Measurements from ENCODE around the gene UGDH. TPM values are rescaled to one million over a fixed set of nuclear protein-coding genes. Genes with fewer than 3 reads are reported as not detected.
A peak's percentile ranks its signal among the peaks of the same experiment; 100 is the strongest.

Gene UGDH
- total and polyA plus RNA-seq, 9 of the 15 experiments (the other 6 are each of a cell fraction or from before 2014, with no cell fraction given), result 5.5 to 21.7 (median 16.2) TPM

GRCh38 chr4:39458505-39459300 is 68.5 kb downstream of the UGDH start, which contains the start of the genes LIAS and RPL9 (continued):
- TF ChIP-seq ATF4 (CRISPR knock-in tag; IDR thresholded peaks at IDR 0.05), result peak; percentile 82
- no peak for TF ChIP-seq ZNF146 (CRISPR knock-in tag; IDR thresholded peaks at IDR 0.05; ENCODE audit: unreplicated experiment)
- TF ChIP-seq ARID1B (IDR thresholded peaks at IDR 0.05), result peak; percentile 46; the same call in 1 of the 2 replicates
- no peak for TF ChIP-seq SMARCA4 (IDR thresholded peaks at IDR 0.05)
- TF ChIP-seq TRIM28 (IDR thresholded peaks at IDR 0.05), result no peak
- TF ChIP-seq, protein P1, sequence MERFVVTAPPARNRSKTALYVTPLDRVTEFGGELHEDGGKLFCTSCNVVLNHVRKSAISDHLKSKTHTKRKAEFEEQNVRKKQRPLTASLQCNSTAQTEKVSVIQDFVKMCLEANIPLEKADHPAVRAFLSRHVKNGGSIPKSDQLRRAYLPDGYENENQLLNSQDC (CRISPR knock-in tag; IDR thresholded peaks at IDR 0.05), result no peak
- TF ChIP-seq BRF1 (IDR thresholded peaks at IDR 0.05; ENCODE audit: borderline replicate concordance, extremely low read depth, insufficient read length), result no peak
- TF ChIP-seq NFXL1 (CRISPR knock-in tag; IDR thresholded peaks at IDR 0.05), result no peak
- TF ChIP-seq JUND (IDR thresholded peaks at IDR 0.05; ENCODE audit: borderline replicate concordance, low read depth, low read length), result peak; percentile 89
- TF ChIP-seq JUND (tag; IDR thresholded peaks at IDR 0.05; ENCODE audit: borderline replicate concordance, low read depth, low read length), result peak; percentile 90
- TF ChIP-seq, protein P2, sequence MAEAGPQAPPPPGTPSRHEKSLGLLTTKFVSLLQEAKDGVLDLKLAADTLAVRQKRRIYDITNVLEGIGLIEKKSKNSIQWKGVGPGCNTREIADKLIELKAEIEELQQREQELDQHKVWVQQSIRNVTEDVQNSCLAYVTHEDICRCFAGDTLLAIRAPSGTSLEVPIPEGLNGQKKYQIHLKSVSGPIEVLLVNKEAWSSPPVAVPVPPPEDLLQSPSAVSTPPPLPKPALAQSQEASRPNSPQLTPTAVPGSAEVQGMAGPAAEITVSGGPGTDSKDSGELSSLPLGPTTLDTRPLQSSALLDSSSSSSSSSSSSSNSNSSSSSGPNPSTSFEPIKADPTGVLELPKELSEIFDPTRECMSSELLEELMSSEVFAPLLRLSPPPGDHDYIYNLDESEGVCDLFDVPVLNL (CRISPR knock-in tag; IDR thresholded peaks at IDR 0.05; ENCODE audit: low read depth), result peak; percentile 79; the same call in 1 of the 2 replicates
- peak; percentile 41; the same call in 1 of the 2 replicates for TF ChIP-seq ZNF740 (CRISPR knock-in tag; IDR thresholded peaks at IDR 0.05)
- TF ChIP-seq ZNF740 (tag; IDR thresholded peaks at IDR 0.05), result no peak
- no peak for TF ChIP-seq HBP1 (CRISPR knock-in tag; IDR thresholded peaks at IDR 0.05)
- no peak for TF ChIP-seq NCOA4 (IDR thresholded peaks at IDR 0.05; ENCODE audit: partially characterized antibody)
- TF ChIP-seq, protein P3, sequence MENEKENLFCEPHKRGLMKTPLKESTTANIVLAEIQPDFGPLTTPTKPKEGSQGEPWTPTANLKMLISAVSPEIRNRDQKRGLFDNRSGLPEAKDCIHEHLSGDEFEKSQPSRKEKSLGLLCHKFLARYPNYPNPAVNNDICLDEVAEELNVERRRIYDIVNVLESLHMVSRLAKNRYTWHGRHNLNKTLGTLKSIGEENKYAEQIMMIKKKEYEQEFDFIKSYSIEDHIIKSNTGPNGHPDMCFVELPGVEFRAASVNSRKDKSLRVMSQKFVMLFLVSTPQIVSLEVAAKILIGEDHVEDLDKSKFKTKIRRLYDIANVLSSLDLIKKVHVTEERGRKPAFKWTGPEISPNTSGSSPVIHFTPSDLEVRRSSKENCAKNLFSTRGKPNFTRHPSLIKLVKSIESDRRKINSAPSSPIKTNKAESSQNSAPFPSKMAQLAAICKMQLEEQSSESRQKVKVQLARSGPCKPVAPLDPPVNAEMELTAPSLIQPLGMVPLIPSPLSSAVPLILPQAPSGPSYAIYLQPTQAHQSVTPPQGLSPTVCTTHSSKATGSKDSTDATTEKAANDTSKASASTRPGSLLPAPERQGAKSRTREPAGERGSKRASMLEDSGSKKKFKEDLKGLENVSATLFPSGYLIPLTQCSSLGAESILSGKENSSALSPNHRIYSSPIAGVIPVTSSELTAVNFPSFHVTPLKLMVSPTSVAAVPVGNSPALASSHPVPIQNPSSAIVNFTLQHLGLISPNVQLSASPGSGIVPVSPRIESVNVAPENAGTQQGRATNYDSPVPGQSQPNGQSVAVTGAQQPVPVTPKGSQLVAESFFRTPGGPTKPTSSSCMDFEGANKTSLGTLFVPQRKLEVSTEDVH (IDR thresholded peaks at IDR 0.05; ENCODE audit: low read depth, partially characterized antibody), result peak; percentile 97
- no peak for TF ChIP-seq GATA2 (CRISPR knock-in tag; IDR thresholded peaks at IDR 0.05)
- peak; percentile 99 for TF ChIP-seq POLR2A (conservative IDR thresholded peaks at IDR 0.05)
- TF ChIP-seq, protein P4, sequence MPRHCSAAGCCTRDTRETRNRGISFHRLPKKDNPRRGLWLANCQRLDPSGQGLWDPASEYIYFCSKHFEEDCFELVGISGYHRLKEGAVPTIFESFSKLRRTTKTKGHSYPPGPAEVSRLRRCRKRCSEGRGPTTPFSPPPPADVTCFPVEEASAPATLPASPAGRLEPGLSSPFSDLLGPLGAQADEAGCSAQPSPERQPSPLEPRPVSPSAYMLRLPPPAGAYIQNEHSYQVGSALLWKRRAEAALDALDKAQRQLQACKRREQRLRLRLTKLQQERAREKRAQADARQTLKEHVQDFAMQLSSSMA (CRISPR knock-in tag; IDR thresholded peaks at IDR 0.05), result no peak
- TF ChIP-seq TCF3 (CRISPR knock-in tag; IDR thresholded peaks at IDR 0.05), result no peak
- TF ChIP-seq TEAD2 (tag; IDR thresholded peaks at IDR 0.05), result no peak
